ENCODE results near the gene HAGHL. TPM values are rescaled to one million over a fixed set of nuclear protein-coding genes. Genes with fewer than 3 reads are reported as not detected.
A peak's percentile ranks its signal among the peaks of the same experiment; 100 is the strongest.

The HAGHL gene
- total and polyA plus RNA-seq, 2 experiments from 2014 or later: 21.6 to 35.3 TPM

DNA sequence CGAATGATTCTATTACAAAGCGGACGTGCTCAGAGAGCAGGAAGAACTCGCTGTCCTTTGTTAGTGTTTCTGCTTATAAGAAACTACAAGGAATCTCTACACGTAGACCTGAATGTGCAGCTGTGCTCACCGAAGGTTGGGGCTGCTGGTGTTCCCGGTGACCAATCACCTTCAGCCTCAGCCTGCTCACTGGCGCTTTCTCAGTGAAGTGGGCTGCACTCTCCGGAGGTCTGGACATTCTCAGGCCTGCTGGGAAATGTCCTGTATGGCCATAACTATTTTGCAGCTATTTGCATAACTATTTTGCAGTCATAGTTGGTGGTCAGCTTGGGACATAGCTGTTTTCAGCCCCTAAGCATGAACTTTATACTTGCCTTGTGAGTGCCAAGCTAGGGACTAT lies 23.6 kb downstream of the HAGHL start (continued):
- TF ChIP-seq, protein P1, sequence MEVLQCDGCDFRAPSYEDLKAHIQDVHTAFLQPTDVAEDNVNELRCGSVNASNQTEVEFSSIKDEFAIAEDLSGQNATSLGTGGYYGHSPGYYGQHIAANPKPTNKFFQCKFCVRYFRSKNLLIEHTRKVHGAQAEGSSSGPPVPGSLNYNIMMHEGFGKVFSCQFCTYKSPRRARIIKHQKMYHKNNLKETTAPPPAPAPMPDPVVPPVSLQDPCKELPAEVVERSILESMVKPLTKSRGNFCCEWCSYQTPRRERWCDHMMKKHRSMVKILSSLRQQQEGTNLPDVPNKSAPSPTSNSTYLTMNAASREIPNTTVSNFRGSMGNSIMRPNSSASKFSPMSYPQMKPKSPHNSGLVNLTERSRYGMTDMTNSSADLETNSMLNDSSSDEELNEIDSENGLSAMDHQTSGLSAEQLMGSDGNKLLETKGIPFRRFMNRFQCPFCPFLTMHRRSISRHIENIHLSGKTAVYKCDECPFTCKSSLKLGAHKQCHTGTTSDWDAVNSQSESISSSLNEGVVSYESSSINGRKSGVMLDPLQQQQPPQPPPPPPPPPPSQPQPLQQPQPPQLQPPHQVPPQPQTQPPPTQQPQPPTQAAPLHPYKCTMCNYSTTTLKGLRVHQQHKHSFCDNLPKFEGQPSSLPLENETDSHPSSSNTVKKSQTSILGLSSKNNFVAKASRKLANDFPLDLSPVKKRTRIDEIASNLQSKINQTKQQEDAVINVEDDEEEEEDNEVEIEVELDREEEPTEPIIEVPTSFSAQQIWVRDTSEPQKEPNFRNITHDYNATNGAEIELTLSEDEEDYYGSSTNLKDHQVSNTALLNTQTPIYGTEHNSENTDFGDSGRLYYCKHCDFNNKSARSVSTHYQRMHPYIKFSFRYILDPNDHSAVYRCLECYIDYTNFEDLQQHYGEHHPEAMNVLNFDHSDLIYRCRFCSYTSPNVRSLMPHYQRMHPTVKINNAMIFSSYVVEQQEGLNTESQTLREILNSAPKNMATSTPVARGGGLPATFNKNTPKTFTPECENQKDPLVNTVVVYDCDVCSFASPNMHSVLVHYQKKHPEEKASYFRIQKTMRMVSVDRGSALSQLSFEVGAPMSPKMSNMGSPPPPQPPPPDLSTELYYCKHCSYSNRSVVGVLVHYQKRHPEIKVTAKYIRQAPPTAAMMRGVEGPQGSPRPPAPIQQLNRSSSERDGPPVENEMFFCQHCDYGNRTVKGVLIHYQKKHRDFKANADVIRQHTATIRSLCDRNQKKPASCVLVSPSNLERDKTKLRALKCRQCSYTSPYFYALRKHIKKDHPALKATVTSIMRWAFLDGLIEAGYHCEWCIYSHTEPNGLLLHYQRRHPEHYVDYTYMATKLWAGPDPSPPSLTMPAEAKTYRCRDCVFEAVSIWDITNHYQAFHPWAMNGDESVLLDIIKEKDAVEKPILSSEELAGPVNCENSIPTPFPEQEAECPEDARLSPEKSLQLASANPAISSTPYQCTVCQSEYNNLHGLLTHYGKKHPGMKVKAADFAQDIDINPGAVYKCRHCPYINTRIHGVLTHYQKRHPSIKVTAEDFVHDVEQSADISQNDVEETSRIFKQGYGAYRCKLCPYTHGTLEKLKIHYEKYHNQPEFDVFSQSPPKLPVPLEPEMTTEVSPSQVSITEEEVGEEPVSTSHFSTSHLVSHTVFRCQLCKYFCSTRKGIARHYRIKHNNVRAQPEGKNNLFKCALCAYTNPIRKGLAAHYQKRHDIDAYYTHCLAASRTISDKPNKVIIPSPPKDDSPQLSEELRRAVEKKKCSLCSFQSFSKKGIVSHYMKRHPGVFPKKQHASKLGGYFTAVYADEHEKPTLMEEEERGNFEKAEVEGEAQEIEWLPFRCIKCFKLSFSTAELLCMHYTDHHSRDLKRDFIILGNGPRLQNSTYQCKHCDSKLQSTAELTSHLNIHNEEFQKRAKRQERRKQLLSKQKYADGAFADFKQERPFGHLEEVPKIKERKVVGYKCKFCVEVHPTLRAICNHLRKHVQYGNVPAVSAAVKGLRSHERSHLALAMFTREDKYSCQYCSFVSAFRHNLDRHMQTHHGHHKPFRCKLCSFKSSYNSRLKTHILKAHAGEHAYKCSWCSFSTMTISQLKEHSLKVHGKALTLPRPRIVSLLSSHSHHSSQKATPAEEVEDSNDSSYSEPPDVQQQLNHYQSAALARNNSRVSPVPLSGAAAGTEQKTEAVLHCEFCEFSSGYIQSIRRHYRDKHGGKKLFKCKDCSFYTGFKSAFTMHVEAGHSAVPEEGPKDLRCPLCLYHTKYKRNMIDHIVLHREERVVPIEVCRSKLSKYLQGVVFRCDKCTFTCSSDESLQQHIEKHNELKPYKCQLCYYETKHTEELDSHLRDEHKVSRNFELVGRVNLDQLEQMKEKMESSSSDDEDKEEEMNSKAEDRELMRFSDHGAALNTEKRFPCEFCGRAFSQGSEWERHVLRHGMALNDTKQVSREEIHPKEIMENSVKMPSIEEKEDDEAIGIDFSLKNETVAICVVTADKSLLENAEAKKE (CRISPR knock-in tag; IDR thresholded peaks at IDR 0.05): no peak
- no peak for TF ChIP-seq NANOG (IDR thresholded peaks at IDR 0.05; ENCODE audit: borderline replicate concordance)

DNA sequence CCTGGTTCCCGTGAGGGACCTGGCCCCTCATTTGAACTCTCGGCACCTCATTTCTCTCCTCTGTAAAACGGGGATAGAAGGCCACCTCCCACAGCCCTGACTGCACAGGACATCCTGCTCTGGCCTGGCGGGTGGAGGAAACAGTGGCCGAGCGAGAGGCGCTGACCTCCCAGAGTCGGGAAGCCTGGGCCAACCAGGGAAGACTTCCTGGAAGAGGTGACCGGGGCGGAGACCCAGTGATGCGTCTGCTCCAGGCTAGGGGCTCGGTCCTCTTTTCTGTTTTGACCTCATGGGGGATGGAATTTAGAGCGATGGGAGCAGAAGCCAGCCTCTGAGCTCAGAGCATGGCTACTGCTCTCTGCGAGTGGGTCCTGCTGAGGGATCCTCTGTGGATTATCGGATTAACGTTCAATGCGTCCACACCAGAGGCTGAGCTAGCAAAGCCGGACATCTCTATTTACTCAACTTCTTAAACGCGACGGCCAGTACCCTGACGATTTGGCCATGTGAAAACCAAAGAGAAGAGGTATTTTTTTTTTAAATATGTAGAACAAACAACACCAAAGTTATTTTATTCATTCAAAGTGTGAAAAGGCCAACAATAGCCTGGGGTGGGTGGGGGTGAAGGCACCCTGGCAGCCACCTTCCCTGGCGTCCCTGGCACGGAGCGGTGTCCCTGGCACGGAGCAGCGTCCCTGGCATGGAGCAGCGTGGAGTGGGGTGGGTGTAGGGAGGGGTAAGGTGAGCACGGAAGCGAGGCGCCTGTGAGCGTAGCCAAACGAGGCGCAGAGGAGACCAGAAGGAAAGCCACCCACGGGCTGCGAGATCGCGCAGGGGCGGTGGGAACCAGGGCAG lies 24.5 kb downstream of the HAGHL start:
- Histone ChIP-seq H3K4me3 (no peak overlapping the region), H2AFZ (peak overlapping the region; percentile 89; the same call in 1 of the 2 replicates), H3K27me3 (ENCODE audit: insufficient read depth) (no peaks in the 10 kb centered on the region), H3K4me2 (no peak overlapping the region), H3K79me2 (replicated peaks; ENCODE audit: insufficient read depth) (no peaks in the 10 kb centered on the region), H3K9me2 (ENCODE audit: insufficient read depth) (no peaks in the 10 kb centered on the region), H3K36me3 (ENCODE audit: insufficient read depth) (no peaks in the 10 kb centered on the region), H4K20me1 (replicated peaks; ENCODE audit: insufficient read depth) (no peaks in the 10 kb centered on the region), H3F3A (replicated peaks; ENCODE audit: low read depth) (0 out of 2 replicates have a peak, but pooled peaks cover 5% of the 10 kb centered on the region), H3K27ac (ENCODE audit: low read depth) (no peak overlapping the region), H3K4me1 (ENCODE audit: insufficient read depth) (peaks cover 5% of the 10 kb centered on the region)
- H3K4me1 Mint-ChIP-seq: peaks cover 21% of the 10 kb centered on the region
- peak; percentile 58 for ATAC-seq
- DNase-seq (ENCODE audit: low spot score): peak; percentile 43
- peaks cover 19% of the 10 kb centered on the region for H3K27me3 Mint-ChIP-seq (ENCODE audit: insufficient read depth, low read depth, poor library complexity)
- no peak overlapping the region; the same call in 2 of the 3 replicates for H3K4me3 Mint-ChIP-seq
- no peaks in the 10 kb centered on the region for H3K36me3 Mint-ChIP-seq (ENCODE audit: low read depth)
- TF ChIP-seq JUNB (IDR thresholded peaks at IDR 0.05; ENCODE audit: unreplicated experiment) (no peak), CREB1 (CRISPR knock-in tag; IDR thresholded peaks at IDR 0.05; ENCODE audit: low read depth) (no peak)
- H3K9me3 Mint-ChIP-seq: no peaks in the 10 kb centered on the region; the same call in 2 of the 3 replicates
- no peak overlapping the region for H3K27ac Mint-ChIP-seq
